Ovary (tissue), 3 donors: Measurements from ENCODE around the gene SLAIN1.

Experiments used
- CTCF ChIP-seq, 3 donors: fragments of 450-650 bp in 2 of 3; fragments of 200-600 bp in 1 of 3; IDR thresholded peaks; one replicate each; pipeline versions ENCODE4 v1.5.1 to v1.8.0; 2016 to 2022; ENCODE audit warnings: antibody characterized with exemption in 3 of 3, mild to moderate bottlenecking in 1 of 3
- EP300 ChIP-seq: sonication (generic); formaldehyde crosslinking; IDR thresholded peaks from one replicate; pipeline ENCODE4 v1.6.1; 2017; ENCODE audit warnings: antibody characterized with exemption
- POLR2A ChIP-seq: fragments of 450-650 bp; IDR thresholded peaks from one replicate; pipeline ENCODE4 v1.6.1; 2017; ENCODE audit warnings: antibody characterized with exemption, mild to moderate bottlenecking, moderate library complexity
- donor health status: DM: no; HTN: no; CAD: no.

GRCh38 chr13:77720988-77721387 lies 23.5 kb downstream of the SLAIN1 start:
- TF ChIP-seq CTCF (IDR thresholded peaks at IDR 0.05) (no peak), POLR2A (no peak), EP300 (no peak)
